AG04450 (cell line): Measurements from ENCODE around the gene ADGRG7. TPM values are rescaled to one million over a fixed set of nuclear protein-coding genes. Genes with fewer than 3 reads are reported as not detected.
"Not testable (repeated sequence)": the region's sequence is repeated elsewhere in the genome, so short reads cannot be mapped to it uniquely, and the experiment has no call there.

ENCODE experiments used
- CTCF ChIA-PET: fragments of 300-600, 350-600 bp; formaldehyde crosslinking; extraction: SDS; loops from one replicate; lab custom pipeline; 2022; ENCODE audit warnings: antibody characterized with exemption, inconsistent platforms; lab: Charles Lee
- POLR2A ChIA-PET: fragments of 350-600 bp; formaldehyde crosslinking; extraction: SDS; loops from one replicate; lab custom pipeline; 2021; ENCODE audit warnings: antibody characterized with exemption, inconsistent platforms; lab: Yijun Ruan, JAX
- DNase-seq: peaks from one replicate; pipeline ENCODE4 v3.0.0-alpha.2; 2011; ENCODE audit warnings: low read depth, low spot score
- H3K27ac ChIP-seq: one replicate; pipeline ENCODE4 v1.5.1; 2012; ENCODE audit warnings: low read depth, low read length, control low read depth
- H3K27me3 ChIP-seq: one replicate; pipeline ENCODE4 v1.6.0; 2012; ENCODE audit warnings: low read length; ENCODE audit not compliant: control insufficient read depth, insufficient read depth
- H3K4me3 ChIP-seq: 2 replicates; pipeline ENCODE4 v1.5.1; 2011; ENCODE audit warnings: mild to moderate bottlenecking, low read depth, low read length, control low read depth
- H3K9me3 ChIP-seq: 2 replicates; pipeline ENCODE4 v1.5.1; 2012; ENCODE audit warnings: low read length; ENCODE audit not compliant: control insufficient read depth, insufficient read depth
- polyA plus RNA-seq: library from polyadenylated mRNA; depleted of rRNA; stranded (reverse); fragments of >200 nt; gene quantifications from 2 replicates; pipeline ENCODE4 v1.2.3, GENCODE V29; 2011
- TF ChIP-seq, protein P1 (sequence below): IDR thresholded peaks from 2 replicates; pipeline ENCODE4 v1.5.1; 2011; ENCODE audit warnings: low read depth, low read length, control low read depth, inconsistent platforms

The ADGRG7 gene
- polyA plus RNA-seq, 1 experiment = not detected

DNA sequence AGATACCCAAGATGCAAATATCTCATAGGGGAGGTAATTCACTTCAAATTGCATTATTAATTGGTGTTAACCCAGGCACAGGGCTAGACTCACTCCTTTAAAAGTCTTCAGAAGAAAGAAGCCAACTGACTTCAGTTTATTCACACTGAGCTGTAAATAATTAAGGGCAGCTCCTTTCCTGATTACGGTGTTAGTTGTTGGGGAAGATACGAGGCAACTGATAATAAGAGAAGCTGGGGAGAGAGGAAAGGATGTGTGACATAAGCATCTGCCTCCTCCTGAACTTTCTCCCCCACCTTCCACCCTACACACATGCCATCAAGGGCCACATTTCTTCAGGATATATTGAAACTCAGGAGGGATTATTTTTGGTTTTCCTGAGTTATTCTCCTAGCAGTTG is 47.5 kb downstream of the ADGRG7 start:
- TF ChIP-seq, protein P1, sequence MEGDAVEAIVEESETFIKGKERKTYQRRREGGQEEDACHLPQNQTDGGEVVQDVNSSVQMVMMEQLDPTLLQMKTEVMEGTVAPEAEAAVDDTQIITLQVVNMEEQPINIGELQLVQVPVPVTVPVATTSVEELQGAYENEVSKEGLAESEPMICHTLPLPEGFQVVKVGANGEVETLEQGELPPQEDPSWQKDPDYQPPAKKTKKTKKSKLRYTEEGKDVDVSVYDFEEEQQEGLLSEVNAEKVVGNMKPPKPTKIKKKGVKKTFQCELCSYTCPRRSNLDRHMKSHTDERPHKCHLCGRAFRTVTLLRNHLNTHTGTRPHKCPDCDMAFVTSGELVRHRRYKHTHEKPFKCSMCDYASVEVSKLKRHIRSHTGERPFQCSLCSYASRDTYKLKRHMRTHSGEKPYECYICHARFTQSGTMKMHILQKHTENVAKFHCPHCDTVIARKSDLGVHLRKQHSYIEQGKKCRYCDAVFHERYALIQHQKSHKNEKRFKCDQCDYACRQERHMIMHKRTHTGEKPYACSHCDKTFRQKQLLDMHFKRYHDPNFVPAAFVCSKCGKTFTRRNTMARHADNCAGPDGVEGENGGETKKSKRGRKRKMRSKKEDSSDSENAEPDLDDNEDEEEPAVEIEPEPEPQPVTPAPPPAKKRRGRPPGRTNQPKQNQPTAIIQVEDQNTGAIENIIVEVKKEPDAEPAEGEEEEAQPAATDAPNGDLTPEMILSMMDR = no peak
- Histone ChIP-seq H3K9me3 (no peaks in the 10 kb centered on the region), H3K4me3 (no peak overlapping the region), H3K27me3 (peaks cover 4% of the 10 kb centered on the region), H3K27ac (no peak overlapping the region)
- POLR2A ChIA-PET = no interaction called here
- DNase-seq = no peak
- CTCF ChIA-PET = no interaction called here

DNA sequence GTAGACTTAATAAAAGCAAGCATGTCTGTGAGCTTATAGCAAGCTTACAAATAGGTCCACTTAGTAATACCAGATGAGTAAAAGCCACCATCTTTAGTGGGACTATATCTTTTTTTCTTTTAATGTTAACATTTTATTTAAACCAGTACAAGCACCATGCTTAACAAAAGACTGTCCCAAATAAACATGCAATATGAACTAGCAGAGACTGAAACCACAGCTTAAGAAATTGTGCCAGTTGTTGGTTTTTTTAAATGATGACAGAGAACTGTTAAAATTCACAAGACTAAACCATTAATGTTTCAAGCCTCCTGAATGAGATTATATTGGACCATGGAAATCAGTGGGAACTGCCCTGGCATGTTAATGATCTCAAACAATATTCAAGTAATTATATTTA is 51.9 kb downstream of the ADGRG7 start:
- H3K9me3 ChIP-seq, POLR2A ChIA-PET, H3K27me3 ChIP-seq, H3K4me3 ChIP-seq, CTCF ChIA-PET, H3K27ac ChIP-seq, DNase-seq: not testable (repeated sequence)

DNA sequence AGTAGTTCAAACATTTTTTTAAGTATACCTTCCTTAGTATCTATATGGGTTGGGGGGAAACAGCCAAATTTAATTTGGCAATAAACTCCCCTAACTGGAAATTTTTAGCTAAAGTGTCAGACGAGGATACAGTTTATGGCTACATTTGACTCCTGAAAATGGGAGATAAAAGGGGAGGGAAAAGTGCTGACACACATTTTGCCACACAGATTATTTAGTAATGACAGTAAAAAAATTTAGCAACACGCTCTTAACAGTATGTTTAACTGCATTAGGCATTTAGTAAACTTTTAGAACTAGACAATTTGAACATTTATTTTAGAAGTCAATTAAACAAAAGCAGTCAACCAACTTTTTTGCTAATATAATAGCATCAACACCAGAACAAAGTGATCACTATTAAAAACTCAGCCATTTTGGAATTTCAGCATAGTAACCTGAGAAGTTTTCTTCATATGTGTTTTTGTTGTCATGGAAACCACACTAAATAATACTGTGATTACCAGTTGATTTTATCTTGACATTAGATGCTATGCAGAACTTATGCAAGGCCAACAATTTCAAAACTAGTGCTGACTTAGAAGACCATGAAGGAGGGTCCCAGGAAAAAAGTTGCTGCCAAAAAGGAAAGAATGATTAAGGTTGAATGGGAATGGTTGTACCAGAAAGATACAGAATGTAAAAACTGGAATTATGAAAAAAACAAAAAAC is 52.9 kb downstream of the ADGRG7 start:
- Histone ChIP-seq H3K27ac (no peak overlapping the region), H3K9me3 (no peaks in the 10 kb centered on the region; the same call in 1 of the 2 replicates), H3K4me3 (no peak overlapping the region), H3K27me3 (peaks cover 6% of the 10 kb centered on the region)
- TF ChIP-seq, protein P1 = no peak
- DNase-seq = no peak
- ChIA-PET POLR2A (no interaction called here), CTCF (no interaction called here)

DNA sequence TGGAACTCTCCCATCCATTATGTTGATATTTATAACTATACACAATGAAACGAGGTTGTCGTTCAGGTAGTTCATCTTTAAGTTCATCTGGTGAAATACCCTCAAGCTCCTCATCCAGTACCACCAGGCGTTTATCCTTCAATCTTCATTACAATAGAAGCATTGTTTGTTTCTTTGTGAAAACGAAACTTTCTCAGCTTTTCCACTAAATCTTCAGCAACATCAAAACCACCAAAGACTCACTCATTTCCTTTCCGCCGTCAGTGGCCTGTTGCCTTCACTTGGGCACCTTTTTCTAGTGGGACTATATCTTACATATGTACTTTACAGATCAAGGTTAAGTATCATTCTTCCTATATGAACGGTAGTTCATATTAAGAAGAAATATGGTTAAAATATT is 55.8 kb downstream of the ADGRG7 start:
- H3K4me3 ChIP-seq = no peak overlapping the region
- ChIA-PET POLR2A (interaction anchor here (0.7 kb wide), 1 partner anchor 439 kb away, joined by 5 read pairs; no protein-coding TSS in a partner anchor), CTCF (no interaction called here)
- H3K27ac ChIP-seq = no peak overlapping the region
- H3K9me3 ChIP-seq = no peaks in the 10 kb centered on the region; the same call in 1 of the 2 replicates
- DNase-seq = no peak
- TF ChIP-seq, protein P1 = no peak
- peaks cover 2% of the 10 kb centered on the region for H3K27me3 ChIP-seq

DNA sequence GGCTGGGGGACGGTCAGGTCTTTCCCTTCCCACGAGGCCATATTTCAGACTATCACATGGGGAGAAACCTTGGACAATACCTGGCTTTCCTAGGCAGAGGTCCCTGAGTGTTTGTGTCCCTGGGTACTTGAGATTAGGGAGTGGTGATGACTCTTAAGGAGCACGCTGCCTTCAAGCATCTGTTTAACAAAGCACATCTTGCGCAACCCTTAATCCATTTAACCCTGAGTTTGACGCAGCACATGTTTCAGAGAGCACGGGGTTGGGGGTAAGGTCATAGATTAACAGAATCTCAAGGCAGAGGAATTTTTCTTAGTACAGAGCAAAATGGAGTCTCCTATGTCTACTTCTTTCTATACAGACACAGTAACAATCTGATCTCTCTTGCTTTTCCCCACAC is 57.3 kb downstream of the ADGRG7 start:
- DNase-seq, POLR2A ChIA-PET, H3K27ac ChIP-seq, CTCF ChIA-PET, H3K27me3 ChIP-seq, H3K9me3 ChIP-seq, H3K4me3 ChIP-seq: not testable (repeated sequence)

DNA sequence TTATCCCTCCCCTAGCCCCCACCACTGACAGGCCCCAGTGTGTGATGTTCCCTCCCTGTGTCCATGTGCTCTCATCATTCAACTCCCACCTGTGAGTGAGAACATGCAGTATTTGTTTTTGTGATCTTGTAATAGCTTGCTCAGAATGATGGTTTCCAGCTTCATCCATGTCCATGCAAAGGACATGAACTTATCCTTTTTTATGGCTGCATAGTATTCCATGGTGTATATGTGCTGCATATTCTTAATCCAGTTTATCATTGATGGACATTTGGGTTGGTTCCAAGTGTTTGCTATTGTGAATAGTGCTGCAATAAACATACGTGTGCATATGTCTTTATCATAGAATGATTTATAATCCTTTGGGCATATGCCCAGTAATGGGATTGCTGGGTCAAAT is 57.9 kb downstream of the ADGRG7 start:
- H3K27me3 ChIP-seq, H3K4me3 ChIP-seq, CTCF ChIA-PET, POLR2A ChIA-PET, DNase-seq, H3K27ac ChIP-seq, H3K9me3 ChIP-seq: not testable (repeated sequence)

DNA sequence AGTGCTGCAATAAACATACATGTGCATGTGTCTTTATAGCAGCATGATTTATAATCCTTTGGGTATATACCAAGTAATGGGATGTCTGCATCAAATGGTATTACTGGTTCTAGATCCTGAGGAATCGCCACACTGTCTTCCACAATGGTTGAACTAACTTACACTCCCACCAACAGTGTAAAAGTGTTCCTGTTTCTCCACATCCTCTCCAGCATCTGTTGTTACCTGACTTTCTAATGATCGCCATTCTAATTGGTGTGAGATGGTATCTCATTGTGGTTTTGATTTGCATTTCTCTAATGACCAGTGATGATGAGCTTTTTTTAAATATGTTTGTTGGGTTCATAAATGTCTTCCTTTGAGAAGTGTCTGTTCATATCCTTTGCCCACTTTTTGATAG is 61.6 kb downstream of the ADGRG7 start:
- DNase-seq, H3K4me3 ChIP-seq, H3K27ac ChIP-seq, H3K9me3 ChIP-seq, POLR2A ChIA-PET, H3K27me3 ChIP-seq, CTCF ChIA-PET: not testable (repeated sequence)
